Measurements from ENCODE around the gene KCNJ13.

- no peak for TF ChIP-seq CTCF (IDR thresholded peaks at IDR 0.05)
- TF ChIP-seq POLR2A (IDR thresholded peaks at IDR 0.05): no peak
Observed at GRCh38 chr2:232798187-232798586, 21.8 kb upstream of the KCNJ13 start.

Measured in body of pancreas (tissue), 4 donors.